HG02943 (cell line): ENCODE data around the gene EPB41.
"Not testable (repeated sequence)": the region's sequence is repeated elsewhere in the genome, so short reads cannot be mapped to it uniquely, and the experiment has no call there.

ENCODE experiments used
- ATAC-seq: cut with Tn5 transposase; IDR thresholded peaks from one replicate; pipeline ENCODE4 v1.9.1; 2021; ENCODE audit warnings: mild to moderate bottlenecking, low read depth, moderate library complexity; ENCODE audit not compliant: unreplicated experiment

The EPB41 gene

GRCh38 chr1:29033829-29034466 lies 119.6 kb downstream of the EPB41 start:
- ATAC-seq = no peak

- no peak for ATAC-seq
Observed at GRCh38 chr1:29043274-29043965, 129.1 kb downstream of the EPB41 start.

GRCh38 chr1:29044010-29044409 lies 129.6 kb downstream of the EPB41 start:
- no peak for ATAC-seq

GRCh38 chr1:29045663-29046062 lies 131.3 kb downstream of the EPB41 start:
- not testable (repeated sequence) for ATAC-seq

- no peak for ATAC-seq
Observed at GRCh38 chr1:29047142-29047541, 132.8 kb downstream of the EPB41 start.

GRCh38 chr1:29050166-29050565 lies 135.8 kb downstream of the EPB41 start:
- ATAC-seq = no peak

GRCh38 chr1:29052100-29052499 lies 137.7 kb downstream of the EPB41 start:
- no peak for ATAC-seq

GRCh38 chr1:29052941-29053340 lies 138.6 kb downstream of the EPB41 start:
- ATAC-seq = no peak

- ATAC-seq = no peak
Observed at GRCh38 chr1:29055160-29055559, 140.8 kb downstream of the EPB41 start.

GRCh38 chr1:29056256-29056655 lies 141.9 kb downstream of the EPB41 start:
- ATAC-seq = no peak

- no peak for ATAC-seq
Observed at GRCh38 chr1:29057700-29058099, 143.3 kb downstream of the EPB41 start.

- ATAC-seq = no peak
Observed at GRCh38 chr1:29062157-29062942, 148.0 kb downstream of the EPB41 start.

GRCh38 chr1:29064064-29064463 lies 149.7 kb downstream of the EPB41 start:
- ATAC-seq = no peak

GRCh38 chr1:29077155-29077554 lies 162.8 kb downstream of the EPB41 start:
- no peak for ATAC-seq

- not testable (repeated sequence) for ATAC-seq
Observed at GRCh38 chr1:29079916-29080629, 165.7 kb downstream of the EPB41 start.

- no peak for ATAC-seq
Observed at GRCh38 chr1:29081201-29081600, 166.8 kb downstream of the EPB41 start.

GRCh38 chr1:29082519-29082918 lies 168.2 kb downstream of the EPB41 start:
- ATAC-seq = no peak

GRCh38 chr1:29083317-29084195 lies 169.2 kb downstream of the EPB41 start:
- ATAC-seq = no peak

GRCh38 chr1:29084196-29084521 lies 169.8 kb downstream of the EPB41 start:
- ATAC-seq = no peak
